CD14-positive monocyte (primary cell): ENCODE results near the gene AURKAIP1. TPM values are rescaled to one million over a fixed set of nuclear protein-coding genes. Genes with fewer than 3 reads are reported as not detected.

Experiments used
- DNase-seq, 3 donors: peaks; one replicate each; pipeline ENCODE4 v3.0.0-alpha.2; 2011 to 2022
- H2AFZ ChIP-seq: 2 replicates; pipeline ENCODE4 v1.6.0; 2012; ENCODE audit warnings: mild to moderate bottlenecking, low read depth, low read length, inconsistent platforms; ENCODE audit not compliant: insufficient read depth, poor library complexity, severe bottlenecking
- H3K27ac ChIP-seq, 2 donors: 1 replicate in 1 of 2; 2 replicates in 1 of 2; pipeline ENCODE4 v1.5.1; 2012 to 2013; ENCODE audit warnings: low read length in 2 of 2, control low read depth in 1 of 2, inconsistent platforms in 1 of 2, low read depth in 1 of 2, mild to moderate bottlenecking in 1 of 2
- H3K27me3 ChIP-seq, 2 donors: one replicate each; pipeline versions ENCODE4 v1.6.0 to v1.6.1; 2011 to 2013; ENCODE audit warnings: low read length in 2 of 2; ENCODE audit not compliant: control insufficient read depth in 2 of 2, insufficient read depth in 2 of 2
- H3K36me3 ChIP-seq, 2 donors: replicated peaks in 1 of 2; 1 replicate in 1 of 2; 2 replicates in 1 of 2; pipeline versions ENCODE4 v1.5.1 to v1.6.1; 2012 to 2013; ENCODE audit warnings: low read length in 2 of 2, control low read depth in 1 of 2, inconsistent platforms in 1 of 2, mild to moderate bottlenecking in 1 of 2; ENCODE audit not compliant: insufficient read depth in 2 of 2, control insufficient read depth in 1 of 2
- H3K4me1 ChIP-seq, 2 donors: 1 replicate in 1 of 2; 2 replicates in 1 of 2; pipeline versions ENCODE4 v1.5.1 to v1.6.1; 2012 to 2013; ENCODE audit warnings: low read length in 2 of 2, control low read depth in 1 of 2, inconsistent platforms in 1 of 2, mild to moderate bottlenecking in 1 of 2, moderate library complexity in 1 of 2; ENCODE audit not compliant: insufficient read depth in 2 of 2, control insufficient read depth in 1 of 2
- H3K4me2 ChIP-seq: replicated peaks from 2 replicates; pipeline ENCODE3; 2012; ENCODE audit warnings: low read length, moderate library complexity, mild to moderate bottlenecking; ENCODE audit not compliant: poor library complexity, severe bottlenecking; ENCODE audit errors: extremely low read depth
- H3K4me3 ChIP-seq, 3 experiments: fragments of 200-600 bp in 1 of 3; sonication (generic) in 1 of 3; replicated peaks in 1 of 3; 1 replicate in 2 of 3; 2 replicates in 1 of 3; pipeline ENCODE4 v1.5.1; 2011 to 2013; ENCODE audit warnings: low read length in 3 of 3, mild to moderate bottlenecking in 3 of 3, control low read depth in 2 of 3, low read depth in 2 of 3, inconsistent platforms in 1 of 3, moderate library complexity in 1 of 3
- H3K79me2 ChIP-seq: 2 replicates; pipeline ENCODE4 v1.6.0; 2012; ENCODE audit warnings: mild to moderate bottlenecking, control low read depth, inconsistent platforms, low read length, moderate library complexity; ENCODE audit not compliant: insufficient read depth
- H3K9ac ChIP-seq: 2 replicates; pipeline ENCODE4 v1.6.0; 2017; ENCODE audit warnings: low read length, mild to moderate bottlenecking; ENCODE audit not compliant: insufficient read depth, poor library complexity, severe bottlenecking
- H3K9me3 ChIP-seq, 2 donors: replicated peaks in 1 of 2; 1 replicate in 1 of 2; 2 replicates in 1 of 2; pipeline versions ENCODE4 v1.5.1 to v1.6.1; 2012 to 2013; ENCODE audit warnings: low read length in 2 of 2, control low read depth in 1 of 2; ENCODE audit not compliant: control insufficient read depth in 1 of 2, insufficient read depth in 1 of 2
- H4K20me1 ChIP-seq: 2 replicates; pipeline ENCODE4 v1.6.0; 2012; ENCODE audit warnings: mild to moderate bottlenecking, low read length, control low read depth, moderate library complexity; ENCODE audit not compliant: insufficient read depth
- H3K27ac Mint-ChIP-seq, 7 donors: one replicate each; pipeline ENCODE4 v1.8.0; 2020; ENCODE audit warnings: mild to moderate bottlenecking in 7 of 7, mixed read lengths in 7 of 7, moderate library complexity in 6 of 7, inconsistent platforms in 2 of 7
- H3K27me3 Mint-ChIP-seq, 3 donors: one replicate each; pipeline ENCODE4 v1.8.0; 2021 to 2022; ENCODE audit warnings: low read depth in 3 of 3, mild to moderate bottlenecking in 3 of 3, mixed read lengths in 3 of 3, moderate library complexity in 3 of 3, inconsistent platforms in 1 of 3
- H3K36me3 Mint-ChIP-seq, 2 donors: one replicate each; pipeline ENCODE4 v1.8.0; 2020; ENCODE audit warnings: mixed read lengths in 2 of 2, inconsistent platforms in 1 of 2, mild to moderate bottlenecking in 1 of 2
- H3K4me1 Mint-ChIP-seq: one replicate; pipeline ENCODE4 v1.8.0; 2020; ENCODE audit warnings: mild to moderate bottlenecking, mixed read lengths
- H3K4me3 Mint-ChIP-seq, 2 donors: one replicate each; pipeline ENCODE4 v1.8.0; 2020; ENCODE audit warnings: mild to moderate bottlenecking in 2 of 2, mixed read lengths in 2 of 2, moderate library complexity in 1 of 2
- H3K9me3 Mint-ChIP-seq, 7 donors: one replicate each; pipeline ENCODE4 v1.8.0; 2020 to 2022; ENCODE audit warnings: mixed read lengths in 7 of 7, mild to moderate bottlenecking in 6 of 7, moderate library complexity in 6 of 7, inconsistent platforms in 2 of 7
- CTCF ChIP-seq: fragments of 200-600 bp; IDR thresholded peaks from one replicate; pipeline ENCODE4 v1.8.0; 2022; ENCODE audit warnings: antibody characterized with exemption, mild to moderate bottlenecking
- WGBS: methylation state at CpG from one replicate; pipeline ENCODE4 v1.1.5; 2013; ENCODE audit warnings: missing lambda C conversion rate; ENCODE audit not compliant: insufficient coverage; 5-methylcytosine and 5-hydroxymethylcytosine counted together
- intact Hi-C, 2 donors: fragments of 100-400 bp; cut with micrococcal nuclease; formaldehyde crosslinking; loops; one replicate each; pipeline versions ENCODE4 v1.15.0 to v1.15.1; 2023
- polyA plus RNA-seq, 3 donors: library from polyadenylated mRNA; depleted of rRNA in 1 of 3; unstranded in 2 of 3; stranded (reverse) in 1 of 3; fragments of 300-500 nt in 2 of 3; fragments of >200 nt in 1 of 3; fragmentation: Illumina TruSeq in 2 of 3; gene quantifications; 1 replicate in 2 of 3; 2 replicates in 1 of 3; pipeline ENCODE4 v1.2.3, GENCODE V29; 2012 to 2021

AURKAIP1 gene
- polyA plus RNA-seq, 3 donors: 59.1 to 160 (median 134) TPM

DNA sequence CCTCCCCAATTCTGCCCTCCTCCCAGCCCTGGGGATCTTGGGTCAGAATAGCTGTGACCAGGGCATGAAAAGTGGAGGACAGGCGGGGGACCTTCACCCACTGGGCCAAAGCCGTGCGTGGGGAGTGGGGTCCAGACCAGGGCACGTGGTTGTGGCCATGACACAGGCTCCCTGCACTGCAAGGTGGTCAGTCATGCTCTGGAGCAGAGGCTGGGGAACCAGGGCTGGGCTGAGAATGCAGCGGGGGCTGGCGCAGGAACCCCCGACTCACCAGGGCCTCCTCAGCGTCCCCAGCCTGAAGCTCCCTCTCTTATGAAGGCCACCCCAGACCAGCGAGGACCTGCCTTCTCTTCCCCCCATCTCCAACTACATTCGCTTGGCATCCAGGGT lies 28.5 kb downstream of the AURKAIP1 start:
- Histone ChIP-seq H3K27ac (no peak overlapping the region), H2AFZ (no peak overlapping the region), H3K9ac (no peak overlapping the region), H3K36me3 (peaks cover 0 to 3% of the 10 kb centered on the region in 2 donors), H3K4me2 (no peak overlapping the region), H3K27me3 (peaks cover 0 to under 1% of the 10 kb centered on the region in 2 donors), H3K9me3 (no peaks in the 10 kb centered on the region), H3K4me1 (peaks cover 11 to 17% of the 10 kb centered on the region in 2 donors), H3K79me2 (peaks cover 28% of the 10 kb centered on the region), H3K4me3 (no peak overlapping the region), H4K20me1 (peaks cover 44% of the 10 kb centered on the region)
- Mint-ChIP-seq H3K4me3 (no peak overlapping the region), H3K27ac (peak overlapping the region in 1 of 7 donors; percentile 27), H3K36me3 (peaks cover 0 to 4% of the 10 kb centered on the region in 2 donors), H3K9me3 (no peaks in the 10 kb centered on the region), H3K27me3 (peaks cover under 1 to 14% (median 5%) of the 10 kb centered on the region in 3 donors), H3K4me1 (peaks cover 16% of the 10 kb centered on the region)
- intact Hi-C loops: no loop called here
- 95% methylated on average over 8 of the region's 10 CpGs for WGBS
- no peak for TF ChIP-seq CTCF
- no peak for DNase-seq

DNA sequence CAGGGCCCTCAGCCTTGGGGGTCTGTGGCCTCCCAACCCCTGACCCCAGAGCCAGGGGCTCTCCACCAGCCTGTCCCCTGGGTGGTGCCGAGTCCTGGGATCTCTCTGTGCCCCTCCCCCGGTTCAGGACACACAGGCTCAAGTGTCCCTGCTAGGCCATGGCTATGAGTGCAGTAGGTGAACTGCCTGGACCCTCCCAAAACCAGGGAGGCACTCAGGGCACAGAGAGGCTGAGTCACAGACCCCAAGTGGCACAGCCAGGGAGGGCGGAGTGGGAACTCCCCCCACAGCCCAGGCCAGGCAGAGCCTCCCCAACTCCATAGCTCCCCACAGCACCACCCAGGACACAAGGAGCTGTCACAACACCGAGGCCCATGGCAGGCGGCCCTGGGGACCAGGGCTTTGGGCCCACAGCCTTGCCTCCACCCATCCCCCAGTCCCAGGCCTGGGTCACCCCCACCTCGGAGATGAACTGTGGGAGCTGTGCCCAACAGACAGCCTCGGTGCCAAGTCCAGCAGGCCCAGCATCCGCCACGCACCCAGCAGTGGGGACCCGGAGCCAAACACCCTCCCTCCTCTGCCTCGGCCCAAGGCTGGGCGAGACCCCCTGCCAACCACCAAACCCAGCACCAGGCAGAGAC lies 29.0 kb downstream of the AURKAIP1 start:
- DNase-seq: no peak
- no peak for TF ChIP-seq CTCF
- no peaks in the 10 kb centered on the region for H3K9me3 ChIP-seq
- H4K20me1 ChIP-seq: peaks cover 44% of the 10 kb centered on the region
- no peaks in the 10 kb centered on the region for H3K27me3 ChIP-seq
- H3K4me2 ChIP-seq: no peak overlapping the region
- Mint-ChIP-seq H3K9me3 (no peaks in the 10 kb centered on the region), H3K4me1 (peaks cover 16% of the 10 kb centered on the region), H3K27me3 (peaks cover under 1 to 11% (median 2%) of the 10 kb centered on the region in 3 donors), H3K27ac (no peak overlapping the region), H3K4me3 (no peak overlapping the region), H3K36me3 (peaks cover 4 to 9% of the 10 kb centered on the region in 2 donors)
- intact Hi-C loops: no loop called here
- H3K4me1 ChIP-seq: peaks cover 11 to 17% of the 10 kb centered on the region in 2 donors
- WGBS: 96% methylated on average over 3 of the region's 12 CpGs
- peaks cover 0 to 8% of the 10 kb centered on the region in 2 donors for H3K36me3 ChIP-seq
- H3K79me2 ChIP-seq: peaks cover 28% of the 10 kb centered on the region
- no peak overlapping the region for H3K27ac ChIP-seq
- H3K9ac ChIP-seq: no peak overlapping the region
- H2AFZ ChIP-seq: no peak overlapping the region
- H3K4me3 ChIP-seq: no peak overlapping the region
